Colonic mucosa (tissue), 4 donors: ENCODE measurements around the gene GCA. TPM values are rescaled to one million over a fixed set of nuclear protein-coding genes. Genes with fewer than 3 reads are reported as not detected.

Experiments used
- DNase-seq: peaks from one replicate; pipeline ENCODE4 v3.0.0-alpha.2; 2020
- H3K27ac ChIP-seq: fragments of 200-600 bp; one replicate; pipeline ENCODE4 v1.8.0; 2021
- H3K27me3 ChIP-seq: fragments of 200-600 bp; one replicate; pipeline ENCODE4 v1.8.0; 2021
- H3K36me3 ChIP-seq: fragments of 200-600 bp; one replicate; pipeline ENCODE4 v1.8.0; 2021
- H3K4me1 ChIP-seq: fragments of 200-600 bp; one replicate; pipeline ENCODE4 v1.8.0; 2021; ENCODE audit warnings: mild to moderate bottlenecking
- H3K4me3 ChIP-seq: fragments of 200-600 bp; one replicate; pipeline ENCODE4 v1.8.0; 2021
- H3K9ac ChIP-seq, 2 donors: one replicate each; pipeline ENCODE4 v1.7.0; 2013; ENCODE audit warnings: control low read depth in 2 of 2, low read depth in 2 of 2, low read length in 2 of 2
- H3K9me3 ChIP-seq: fragments of 200-600 bp; one replicate; pipeline ENCODE4 v1.8.0; 2021
- CTCF ChIP-seq: fragments of 200-600 bp; IDR thresholded peaks from one replicate; pipeline ENCODE4 v1.8.0; 2022; ENCODE audit warnings: antibody characterized with exemption, mild to moderate bottlenecking
- intact Hi-C: fragments of 100-400 bp; cut with DNase I; formaldehyde crosslinking; loops from one replicate; pipeline ENCODE4 v1.14.1; 2022
- total RNA-seq, 2 donors: library from RNA; stranded (reverse); fragmentation: NEBNext Ultra II Directional in 1 of 2; extraction: Animal tissue kit (Norgen Biotek cat#: 25700) in 1 of 2; gene quantifications; one replicate each; pipeline ENCODE4 v1.2.1, GENCODE V29; 2021
- donor health status: healthy.
- donor health status: DM: no; HTN: no; CAD: no.
- donor health status: DM: no; HTN: no; CAD: no.

The GCA gene
- total RNA-seq, 2 donors from 2014 or later: 22.1 to 30.9 TPM

- peak within 1 kb of the TSS; percentile 78 for H3K4me3 ChIP-seq
- H3K27ac ChIP-seq: peak within 1 kb of the TSS; percentile 90
- H3K9ac ChIP-seq: peak within 1 kb of the TSS; percentile 92 to 96
- H3K27me3 ChIP-seq: no peaks in the 10 kb centered on the region
- no peaks in the 10 kb centered on the region for H3K36me3 ChIP-seq
- no peaks in the 10 kb centered on the region for H3K4me1 ChIP-seq
- no peak for TF ChIP-seq CTCF
- peak; percentile 92 for DNase-seq
- intact Hi-C loops: no loop called here
- H3K9me3 ChIP-seq: no peaks in the 10 kb centered on the region
Measured at GRCh38 chr2:162318328-162319180, 25.4 kb upstream of the GCA start, which contains the start of gene IFIH1. Gene IFIH1, minus strand, starts transcription at chr2:162318684. Its CDS starts 377 bp downstream, at chr2:162318307.

- TF ChIP-seq CTCF: no peak
- Histone ChIP-seq H3K9me3 (no peaks in the 10 kb centered on the region), H3K27ac (no peak overlapping the region), H3K4me1 (no peaks in the 10 kb centered on the region), H3K36me3 (no peaks in the 10 kb centered on the region), H3K27me3 (no peaks in the 10 kb centered on the region), H3K4me3 (no peak overlapping the region), H3K9ac (no peak overlapping the region)
- no peak for DNase-seq
- intact Hi-C loops: no loop called here
Measured at GRCh38 chr2:162320864-162321517, 22.9 kb upstream of the GCA start.

- Histone ChIP-seq H3K27ac (no peak overlapping the region), H3K36me3 (no peaks in the 10 kb centered on the region), H3K9ac (no peak overlapping the region), H3K4me1 (no peaks in the 10 kb centered on the region), H3K27me3 (no peaks in the 10 kb centered on the region), H3K4me3 (no peak overlapping the region), H3K9me3 (no peaks in the 10 kb centered on the region)
- no peak for DNase-seq
- intact Hi-C loops: no loop called here
- no peak for TF ChIP-seq CTCF
Measured at GRCh38 chr2:162324953-162325352, 19.0 kb upstream of the GCA start.

GRCh38 chr2:162327134-162327769 is 16.7 kb upstream of the GCA start:
- Histone ChIP-seq H3K9ac (no peak overlapping the region), H3K27ac (no peak overlapping the region), H3K27me3 (no peaks in the 10 kb centered on the region), H3K36me3 (no peaks in the 10 kb centered on the region), H3K9me3 (no peaks in the 10 kb centered on the region), H3K4me3 (no peak overlapping the region), H3K4me1 (no peaks in the 10 kb centered on the region)
- TF ChIP-seq CTCF: peak; percentile 41
- intact Hi-C loops: no loop called here
- no peak for DNase-seq

- no peak for TF ChIP-seq CTCF
- no peak for DNase-seq
- no peaks in the 10 kb centered on the region for H3K9me3 ChIP-seq
- H3K27ac ChIP-seq: no peak overlapping the region
- no peak overlapping the region for H3K4me3 ChIP-seq
- intact Hi-C loops: no loop called here
- no peaks in the 10 kb centered on the region for H3K36me3 ChIP-seq
- H3K9ac ChIP-seq: no peak overlapping the region
- H3K27me3 ChIP-seq: no peaks in the 10 kb centered on the region
- H3K4me1 ChIP-seq: no peaks in the 10 kb centered on the region
Measured at GRCh38 chr2:162327806-162328205, 16.1 kb upstream of the GCA start.
